ENCODE data around the gene DAB1.

Gene DAB1

GRCh38 chr1:57400048-57400447 lies 23.8 kb downstream of the DAB1 start:
- no peak for TF ChIP-seq ZNF76 (tag by site-specific recombination; IDR thresholded peaks at IDR 0.05; ENCODE audit: borderline replicate concordance, low read depth)
- no peak for TF ChIP-seq SP7 (tag by site-specific recombination; IDR thresholded peaks at IDR 0.05)
- POLR2A ChIA-PET = no interaction called here
- Histone ChIP-seq H3K9me3 (ENCODE audit: control insufficient read depth, insufficient read depth, low read depth, low read length) (no peaks in the 10 kb centered on the region), H3K36me3 (ENCODE audit: control insufficient read depth in 2 of 2, insufficient read depth in 1 of 2, low read length in 2 of 2) (no peaks in the 10 kb centered on the region), H3K4me3 (ENCODE audit: low read depth, low read length) (no peak overlapping the region), H3K4me1 (ENCODE audit: control insufficient read depth, insufficient read depth, low read length) (no peaks in the 10 kb centered on the region), H3K27ac (ENCODE audit: extremely low read depth, low read depth, low read length) (no peak overlapping the region)
- CTCF ChIA-PET = no interaction called here

DNA sequence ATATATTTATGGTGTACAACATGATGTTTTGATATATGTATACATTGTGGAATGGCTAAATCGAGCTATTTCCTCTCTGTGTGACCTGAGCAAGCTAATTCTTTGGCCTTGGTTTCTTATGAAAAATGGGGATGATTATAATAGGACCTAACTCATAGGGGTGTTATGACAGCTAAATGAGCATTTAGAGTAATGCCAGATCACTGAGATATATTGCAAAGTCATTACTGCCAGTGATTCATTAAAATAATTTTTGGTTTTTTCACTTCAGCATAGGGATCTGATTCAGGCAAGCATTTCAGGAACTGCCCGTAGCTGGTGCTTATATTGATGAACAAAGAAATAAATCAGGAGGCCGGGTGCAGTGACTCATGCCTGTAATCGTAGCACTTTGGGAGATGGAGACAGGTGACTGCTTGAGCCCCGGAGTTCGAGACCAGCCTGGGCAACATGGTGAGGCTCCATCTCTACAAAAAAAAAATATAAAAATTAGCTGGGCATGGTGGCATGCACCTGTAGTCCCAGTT lies 30.7 kb downstream of the DAB1 start:
- H3K36me3 ChIP-seq (ENCODE audit: control insufficient read depth in 2 of 2, insufficient read depth in 1 of 2, low read length in 2 of 2) = no peaks in the 10 kb centered on the region
- H3K9me3 ChIP-seq (ENCODE audit: control insufficient read depth, insufficient read depth, low read depth, low read length) = no peaks in the 10 kb centered on the region
- ChIA-PET POLR2A (no interaction called here), CTCF (interaction anchor here (0.6 kb wide), 1 partner anchor 1161 kb away, joined by 3 read pairs; no protein-coding TSS in a partner anchor)
- no peaks in the 10 kb centered on the region for H3K4me1 ChIP-seq (ENCODE audit: control insufficient read depth, insufficient read depth, low read length)
- TF ChIP-seq ZNF391 (tag by site-specific recombination; IDR thresholded peaks at IDR 0.05; ENCODE audit: borderline replicate concordance, low read depth) (no peak), RBAK (tag by site-specific recombination; IDR thresholded peaks at IDR 0.05) (no peak), ZNF18 (tag by site-specific recombination; IDR thresholded peaks at IDR 0.05) (no peak), ZFP69B (tag by site-specific recombination; IDR thresholded peaks at IDR 0.05) (no peak), ZNF302 (tag by site-specific recombination; IDR thresholded peaks at IDR 0.05; ENCODE audit: low read depth) (no peak), ZNF623 (tag by site-specific recombination; IDR thresholded peaks at IDR 0.05) (no peak)
- TF ChIP-seq, protein P1, sequence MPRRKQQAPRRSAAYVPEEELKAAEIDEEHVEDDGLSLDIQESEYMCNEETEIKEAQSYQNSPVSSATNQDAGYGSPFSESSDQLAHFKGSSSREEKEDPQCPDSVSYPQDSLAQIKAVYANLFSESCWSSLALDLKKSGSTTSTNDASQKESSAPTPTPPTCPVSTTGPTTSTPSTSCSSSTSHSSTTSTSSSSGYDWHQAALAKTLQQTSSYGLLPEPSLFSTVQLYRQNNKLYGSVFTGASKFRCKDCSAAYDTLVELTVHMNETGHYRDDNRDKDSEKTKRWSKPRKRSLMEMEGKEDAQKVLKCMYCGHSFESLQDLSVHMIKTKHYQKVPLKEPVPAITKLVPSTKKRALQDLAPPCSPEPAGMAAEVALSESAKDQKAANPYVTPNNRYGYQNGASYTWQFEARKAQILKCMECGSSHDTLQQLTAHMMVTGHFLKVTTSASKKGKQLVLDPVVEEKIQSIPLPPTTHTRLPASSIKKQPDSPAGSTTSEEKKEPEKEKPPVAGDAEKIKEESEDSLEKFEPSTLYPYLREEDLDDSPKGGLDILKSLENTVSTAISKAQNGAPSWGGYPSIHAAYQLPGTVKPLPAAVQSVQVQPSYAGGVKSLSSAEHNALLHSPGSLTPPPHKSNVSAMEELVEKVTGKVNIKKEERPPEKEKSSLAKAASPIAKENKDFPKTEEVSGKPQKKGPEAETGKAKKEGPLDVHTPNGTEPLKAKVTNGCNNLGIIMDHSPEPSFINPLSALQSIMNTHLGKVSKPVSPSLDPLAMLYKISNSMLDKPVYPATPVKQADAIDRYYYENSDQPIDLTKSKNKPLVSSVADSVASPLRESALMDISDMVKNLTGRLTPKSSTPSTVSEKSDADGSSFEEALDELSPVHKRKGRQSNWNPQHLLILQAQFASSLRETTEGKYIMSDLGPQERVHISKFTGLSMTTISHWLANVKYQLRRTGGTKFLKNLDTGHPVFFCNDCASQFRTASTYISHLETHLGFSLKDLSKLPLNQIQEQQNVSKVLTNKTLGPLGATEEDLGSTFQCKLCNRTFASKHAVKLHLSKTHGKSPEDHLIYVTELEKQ (tag by site-specific recombination; IDR thresholded peaks at IDR 0.05; ENCODE audit: borderline replicate concordance) = no peak
- H3K4me3 ChIP-seq (ENCODE audit: low read depth, low read length) = no peak overlapping the region
- H3K27ac ChIP-seq (ENCODE audit: extremely low read depth, low read depth, low read length) = no peak overlapping the region

DNA sequence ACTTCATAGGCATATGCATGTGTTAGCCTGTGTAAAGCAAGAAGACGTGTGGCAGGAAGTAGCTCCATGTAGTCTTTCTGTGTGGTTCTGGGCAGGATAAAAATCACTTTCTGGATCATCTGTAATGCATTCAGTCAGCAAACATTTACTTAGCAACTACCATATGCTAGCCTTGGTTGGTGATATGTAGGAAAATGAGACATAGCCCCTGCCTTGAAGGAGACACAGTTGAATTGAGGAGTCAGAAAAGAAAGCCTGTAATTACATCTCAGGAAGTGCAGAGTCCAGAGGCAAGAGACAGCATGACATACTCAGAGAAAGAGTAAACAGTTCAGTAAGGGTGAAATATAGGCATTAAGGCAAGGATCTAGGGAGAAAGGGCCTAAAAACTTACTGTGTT lies 38.5 kb downstream of the DAB1 start:
- Histone ChIP-seq H3K27ac (ENCODE audit: extremely low read depth, low read depth, low read length) (no peak overlapping the region), H3K9me3 (ENCODE audit: control insufficient read depth, insufficient read depth, low read depth, low read length) (no peaks in the 10 kb centered on the region), H3K4me1 (ENCODE audit: control insufficient read depth, insufficient read depth, low read length) (no peaks in the 10 kb centered on the region), H3K36me3 (ENCODE audit: control insufficient read depth in 2 of 2, insufficient read depth in 1 of 2, low read length in 2 of 2) (no peaks in the 10 kb centered on the region), H3K4me3 (ENCODE audit: low read depth, low read length) (no peak overlapping the region)
- CTCF ChIA-PET = no interaction called here
- POLR2A ChIA-PET = no interaction called here
- no peak for TF ChIP-seq ZBTB48 (tag by site-specific recombination; IDR thresholded peaks at IDR 0.05)
- TF ChIP-seq ZBTB17 (tag by site-specific recombination; IDR thresholded peaks at IDR 0.05) = no peak
- TF ChIP-seq TRIM28 (IDR thresholded peaks at IDR 0.05; ENCODE audit: borderline replicate concordance, low read length) = no peak
- no peak for TF ChIP-seq WT1 (tag by site-specific recombination; IDR thresholded peaks at IDR 0.05)
- no peak for TF ChIP-seq KLF16 (tag by site-specific recombination; IDR thresholded peaks at IDR 0.05)
- no peak for TF ChIP-seq ZNF157 (tag by site-specific recombination; IDR thresholded peaks at IDR 0.05)
- no peak for TF ChIP-seq ZNF311 (tag by site-specific recombination; IDR thresholded peaks at IDR 0.05; ENCODE audit: borderline replicate concordance)
- TF ChIP-seq ZNF211 (tag by site-specific recombination; IDR thresholded peaks at IDR 0.05; ENCODE audit: low read depth) = no peak
- TF ChIP-seq ZNF830 (tag by site-specific recombination; IDR thresholded peaks at IDR 0.05; ENCODE audit: low read depth) = no peak
- TF ChIP-seq ZNF23 (tag by site-specific recombination; IDR thresholded peaks at IDR 0.05; ENCODE audit: borderline replicate concordance) = no peak
- no peak for TF ChIP-seq ZBTB44 (tag by site-specific recombination; IDR thresholded peaks at IDR 0.05)
- TF ChIP-seq INSM2 (tag by site-specific recombination; IDR thresholded peaks at IDR 0.05) = no peak
- TF ChIP-seq ZNF148 (tag by site-specific recombination; IDR thresholded peaks at IDR 0.05; ENCODE audit: borderline replicate concordance) = no peak
